HepG2 (cell line): Measurements from ENCODE around the gene ASIC3. TPM values are rescaled to one million over a fixed set of nuclear protein-coding genes. Genes with fewer than 3 reads are reported as not detected.

Experiments used
- BHLHE40 ChIP-seq: IDR thresholded peaks from 2 replicates; pipeline ENCODE4 v1.6.1; 2011; ENCODE audit warnings: low read length, improper control_type of control experiment
- FOXA3 ChIP-seq: IDR thresholded peaks from 2 replicates; pipeline ENCODE4 v1.6.1; 2016; ENCODE audit warnings: missing genetic modification reagents, missing compliant biosample characterization
- GLI4 ChIP-seq: sonication (generic); formaldehyde crosslinking; IDR thresholded peaks from 2 replicates; pipeline ENCODE4 v1.5.1; 2020; ENCODE audit warnings: missing genetic modification reagents, mild to moderate bottlenecking, moderate library complexity, borderline replicate concordance
- GMEB2 ChIP-seq: IDR thresholded peaks from 2 replicates; pipeline ENCODE4 v1.6.1; 2016; ENCODE audit warnings: missing biosample characterization, missing genetic modification reagents, low read depth
- IKZF4 ChIP-seq: sonication (generic); formaldehyde crosslinking; IDR thresholded peaks from 2 replicates; pipeline ENCODE4 v1.5.1; 2020; ENCODE audit warnings: borderline replicate concordance, mild to moderate bottlenecking, low read depth, missing genetic modification reagents; ENCODE audit errors: not compliant biosample characterization
- MATR3 ChIP-seq: sonication (generic); formaldehyde crosslinking; IDR thresholded peaks from 2 replicates; pipeline ENCODE4 v1.4.0; 2020; ENCODE audit warnings: missing genetic modification reagents
- MYNN ChIP-seq: sonication (generic); formaldehyde crosslinking; IDR thresholded peaks from 2 replicates; pipeline ENCODE4 v1.4.0; 2020; ENCODE audit warnings: mild to moderate bottlenecking, low read depth, missing genetic modification reagents
- NFYB ChIP-seq: sonication (generic); formaldehyde crosslinking; IDR thresholded peaks from 2 replicates; pipeline ENCODE4 v1.4.0; 2020; ENCODE audit warnings: missing genetic modification reagents
- NONO ChIP-seq, 2 experiments: fragments of 450-650 bp in 1 of 2; sonication (generic) in 1 of 2; formaldehyde crosslinking in 1 of 2; IDR thresholded peaks in 1 of 2; conservative IDR thresholded peaks in 1 of 2; 2 replicates each; pipeline versions ENCODE4 v1.6.1 to v1.8.0; 2017 to 2022; ENCODE audit warnings: mild to moderate bottlenecking in 1 of 2, missing genetic modification reagents in 1 of 2, moderate library complexity in 1 of 2
- PAF1 ChIP-seq: IDR thresholded peaks from 2 replicates; pipeline ENCODE4 v1.6.1; 2016; ENCODE audit warnings: missing genetic modification reagents, missing compliant biosample characterization
- SMAD1 ChIP-seq: sonication (generic); formaldehyde crosslinking; IDR thresholded peaks from 2 replicates; pipeline ENCODE4 v1.4.0; 2020; ENCODE audit warnings: missing genetic modification reagents, low read depth, mild to moderate bottlenecking, borderline replicate concordance
- ZBTB25 ChIP-seq: IDR thresholded peaks from 2 replicates; pipeline ENCODE4 v1.6.1; 2018; ENCODE audit warnings: missing genetic modification reagents
- ZBTB33 ChIP-seq: sonication (generic); formaldehyde crosslinking; IDR thresholded peaks from 2 replicates; pipeline ENCODE4 v1.4.0; 2020; ENCODE audit warnings: missing genetic modification reagents
- ZFP41 ChIP-seq: sonication (generic); formaldehyde crosslinking; IDR thresholded peaks from 2 replicates; pipeline ENCODE4 v1.4.0; 2020; ENCODE audit warnings: mild to moderate bottlenecking, missing genetic modification reagents, borderline replicate concordance
- ZMAT5 ChIP-seq: sonication (generic); formaldehyde crosslinking; IDR thresholded peaks from 2 replicates; pipeline ENCODE4 v1.5.0; 2020; ENCODE audit warnings: mild to moderate bottlenecking, low read depth, missing genetic modification reagents, borderline replicate concordance
- ZNF235 ChIP-seq: sonication (generic); formaldehyde crosslinking; IDR thresholded peaks from 2 replicates; pipeline ENCODE4 v1.8.1; 2023; ENCODE audit warnings: mild to moderate bottlenecking, missing genetic modification reagents, borderline replicate concordance
- ZNF24 ChIP-seq: fragments of 450-650 bp; IDR thresholded peaks from 2 replicates; pipeline ENCODE4 v1.6.1; 2017; ENCODE audit warnings: antibody characterized with exemption, mild to moderate bottlenecking
- ZNF34 ChIP-seq: sonication (generic); formaldehyde crosslinking; IDR thresholded peaks from 2 replicates; pipeline ENCODE4 v1.4.0; 2020; ENCODE audit warnings: mild to moderate bottlenecking, missing genetic modification reagents, borderline replicate concordance
- ZNF562 ChIP-seq: sonication (generic); formaldehyde crosslinking; IDR thresholded peaks from 2 replicates; pipeline ENCODE4 v1.8.0; 2022; ENCODE audit warnings: missing genetic modification reagents, borderline replicate concordance
- ZNF615 ChIP-seq: sonication (generic); formaldehyde crosslinking; IDR thresholded peaks from 2 replicates; pipeline ENCODE4 v1.5.0; 2020; ENCODE audit warnings: mild to moderate bottlenecking, missing genetic modification reagents, borderline replicate concordance
- ZSCAN22 ChIP-seq: sonication (generic); formaldehyde crosslinking; IDR thresholded peaks from 2 replicates; pipeline ENCODE4 v1.4.0; 2020; ENCODE audit warnings: mild to moderate bottlenecking, missing genetic modification reagents
- polyA plus RNA-seq, 8 experiments: library from polyadenylated mRNA; depleted of rRNA in 3 of 8; stranded (reverse) in 7 of 8; unstranded in 1 of 8; fragments of >200 nt; fragmentation: Illumina TruSeq in 4 of 8; extraction: Trizol in 4 of 8; gene quantifications; 2 replicates each; pipeline versions ENCODE4 v1.2.1 to v1.2.3, GENCODE V29; 2011 to 2016; ENCODE audit warnings: low read depth in 4 of 8, missing spikeins in 1 of 8, mixed read lengths in 1 of 8; ENCODE audit not compliant: insufficient read depth in 1 of 8
- total RNA-seq, 5 experiments: library from RNA; depleted of rRNA; stranded (reverse); fragments of >200 nt; fragmentation: Illumina TruSeq; extraction: Trizol; gene quantifications; 2 replicates each; pipeline ENCODE4 v1.2.3, GENCODE V29; 2016; ENCODE audit warnings: low read depth in 1 of 5
- TF ChIP-seq, protein P1 (sequence below): sonication (generic); formaldehyde crosslinking; IDR thresholded peaks from 2 replicates; pipeline ENCODE4 v1.4.0; 2020; ENCODE audit warnings: mild to moderate bottlenecking, missing genetic modification reagents

Gene ASIC3
- total and polyA plus RNA-seq, 2 of the 13 experiments (the other 11 are each of a cell fraction or from before 2014, with no cell fraction given) = 0.51 TPM; not detected in 1

DNA sequence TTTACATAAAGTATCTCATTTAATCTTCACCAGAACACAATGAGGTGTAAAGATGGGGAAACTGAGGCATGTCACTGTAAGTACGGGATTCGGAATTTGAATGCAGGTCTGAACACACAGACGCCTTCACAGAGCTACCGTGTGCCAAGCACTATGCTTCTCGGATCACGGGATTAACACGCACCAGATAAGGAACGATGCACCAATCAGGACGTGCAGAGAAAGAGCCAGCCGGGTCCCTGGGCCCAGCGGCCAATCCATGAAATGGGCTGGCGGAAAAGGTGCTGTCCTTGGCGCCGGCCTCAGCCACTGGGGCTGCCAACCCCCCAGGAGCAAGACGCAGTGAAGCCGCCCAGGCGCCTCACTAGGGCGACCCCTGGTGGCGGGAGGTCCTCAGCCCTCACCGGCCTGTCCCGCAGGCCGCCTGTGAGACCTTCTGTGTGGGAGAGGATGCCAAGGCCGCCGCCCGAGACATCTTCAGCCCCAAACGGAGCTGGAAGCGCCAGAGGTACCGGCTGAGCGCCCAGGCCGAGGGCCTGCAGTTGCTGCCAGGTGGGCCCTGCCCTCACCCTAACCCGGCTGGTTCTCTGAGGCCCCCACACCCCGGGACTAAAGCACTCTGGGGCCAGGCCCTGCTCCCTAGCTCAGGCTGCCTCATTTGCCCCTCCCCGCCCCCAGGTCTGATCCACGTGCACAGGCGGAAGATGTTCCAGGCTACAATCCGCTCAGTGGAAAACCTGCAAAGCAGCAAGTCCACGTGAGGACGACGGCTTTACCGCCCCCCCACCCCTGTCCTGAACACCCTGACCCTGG is 39.6 kb upstream of the ASIC3 start (continued):
- TF ChIP-seq GMEB2 (CRISPR knock-in tag) (no peak), ZBTB25 (CRISPR knock-in tag) (no peak), ZNF34 (no peak), ZNF615 (CRISPR knock-in tag) (no peak), GLI4 (CRISPR knock-in tag) (no peak), NFYB (CRISPR knock-in tag) (peak; percentile 57; the same call in 1 of the 2 replicates), SMAD1 (CRISPR knock-in tag) (no peak), ZFP41 (no peak), ZNF562 (CRISPR knock-in tag) (no peak), NONO (IDR thresholded peaks at IDR 0.05) (no peak), NONO (CRISPR knock-in tag; conservative IDR thresholded peaks at IDR 0.05) (peak; percentile 36; the same call in 1 of the 2 replicates), ZNF235 (CRISPR knock-in tag) (no peak), MATR3 (CRISPR knock-in tag) (no peak), ZBTB33 (CRISPR knock-in tag) (peak; percentile 90), ZNF24 (no peak), ZSCAN22 (CRISPR knock-in tag) (no peak), MYNN (CRISPR knock-in tag) (no peak), ZMAT5 (no peak), PAF1 (CRISPR knock-in tag) (no peak), BHLHE40 (no peak; the same call in 1 of the 2 replicates), FOXA3 (peak; percentile 51), IKZF4 (CRISPR knock-in tag) (no peak)
- TF ChIP-seq, protein P1, sequence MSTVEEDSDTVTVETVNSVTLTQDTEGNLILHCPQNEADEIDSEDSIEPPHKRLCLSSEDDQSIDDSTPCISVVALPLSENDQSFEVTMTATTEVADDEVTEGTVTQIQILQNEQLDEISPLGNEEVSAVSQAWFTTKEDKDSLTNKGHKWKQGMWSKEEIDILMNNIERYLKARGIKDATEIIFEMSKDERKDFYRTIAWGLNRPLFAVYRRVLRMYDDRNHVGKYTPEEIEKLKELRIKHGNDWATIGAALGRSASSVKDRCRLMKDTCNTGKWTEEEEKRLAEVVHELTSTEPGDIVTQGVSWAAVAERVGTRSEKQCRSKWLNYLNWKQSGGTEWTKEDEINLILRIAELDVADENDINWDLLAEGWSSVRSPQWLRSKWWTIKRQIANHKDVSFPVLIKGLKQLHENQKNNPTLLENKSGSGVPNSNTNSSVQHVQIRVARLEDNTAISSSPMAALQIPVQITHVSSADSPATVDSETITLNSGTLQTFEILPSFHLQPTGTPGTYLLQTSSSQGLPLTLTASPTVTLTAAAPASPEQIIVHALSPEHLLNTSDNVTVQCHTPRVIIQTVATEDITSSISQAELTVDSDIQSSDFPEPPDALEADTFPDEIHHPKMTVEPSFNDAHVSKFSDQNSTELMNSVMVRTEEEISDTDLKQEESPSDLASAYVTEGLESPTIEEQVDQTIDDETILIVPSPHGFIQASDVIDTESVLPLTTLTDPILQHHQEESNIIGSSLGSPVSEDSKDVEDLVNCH (CRISPR knock-in tag) = no peak
